Activated B cell treated with CpG ODN at 0.5 μM for 24 hours (primary cell): ENCODE measurements around the gene IL17C. TPM values are rescaled to one million over a fixed set of nuclear protein-coding genes. Genes with fewer than 3 reads are reported as not detected.

ENCODE experiments used
- ATAC-seq: fragments of 200-7000 bp; cut with Tn5 transposase; one replicate; pipeline ENCODE4 v1.10.0; 2021; ENCODE audit warnings: low read depth, mild to moderate bottlenecking, moderate library complexity
- CTCF ChIA-PET: fragments of 350-600 bp; sonication (Branson Sonifier 250); formaldehyde crosslinking; loops from one replicate; lab custom pipeline; 2021; ENCODE audit warnings: antibody characterized with exemption; lab: Charles Lee
- POLR2A ChIA-PET: fragments of 350-600 bp; sonication (Branson Sonifier 250); formaldehyde crosslinking; loops from one replicate; lab custom pipeline; 2021; ENCODE audit warnings: antibody characterized with exemption; lab: Charles Lee
- DNase-seq: peaks from one replicate; pipeline ENCODE4 v3.0.0; 2022
- H3K27ac Mint-ChIP-seq: one replicate; pipeline ENCODE4 v1.8.0; 2020; ENCODE audit warnings: mixed read lengths
- H3K27me3 Mint-ChIP-seq: one replicate; pipeline ENCODE4 v1.8.0; 2021; ENCODE audit warnings: mixed read lengths
- H3K36me3 Mint-ChIP-seq: one replicate; pipeline ENCODE4 v1.8.0; 2021; ENCODE audit warnings: low read depth, mixed read lengths
- H3K4me1 Mint-ChIP-seq: one replicate; pipeline ENCODE4 v1.8.0; 2021; ENCODE audit warnings: mixed read lengths
- H3K4me3 Mint-ChIP-seq: one replicate; pipeline ENCODE4 v1.8.0; 2020; ENCODE audit warnings: mild to moderate bottlenecking, mixed read lengths
- H3K9me3 Mint-ChIP-seq: one replicate; pipeline ENCODE4 v1.8.0; 2020; ENCODE audit warnings: mixed read lengths
- CTCF ChIP-seq: fragments of 200-600 bp; IDR thresholded peaks from one replicate; pipeline ENCODE4 v1.8.0; 2022; ENCODE audit warnings: antibody characterized with exemption, mild to moderate bottlenecking
- intact Hi-C: fragments of 100-400 bp; cut with micrococcal nuclease; formaldehyde crosslinking; loops from one replicate; pipeline ENCODE4 v1.15.1; 2024
- total RNA-seq: library from RNA; stranded (reverse); gene quantifications from 2 replicates; pipeline ENCODE4 v1.2.3, GENCODE V29; 2022

Gene IL17C
- total RNA-seq = 0.34 and 0.69 TPM in 2 replicates

GRCh38 chr16:88638323-88639230, at the start of gene IL17C:
IL17C (plus strand) TSS chr16:88638572; CDS start chr16:88638642, 70 bp downstream.
- ChIA-PET POLR2A (interaction anchor here (0.6 to 5.7 kb wide), 7 partner anchors 11 to 831 kb away, joined by 3 to 102 read pairs (median 5); partner anchors contain the start of genes CYBA and MVD), CTCF (interaction anchor here (0.8 to 1.9 kb wide), 3 partner anchors 47 to 99 kb away, joined by 3 to 5 read pairs (median 4); no protein-coding TSS in a partner anchor)
- peaks cover 74% of the 10 kb centered on the region for H3K4me1 Mint-ChIP-seq
- H3K9me3 Mint-ChIP-seq = no peaks in the 10 kb centered on the region
- DNase-seq = peak; percentile 39
- no peaks in the 10 kb centered on the region for H3K27me3 Mint-ChIP-seq
- ATAC-seq = no peak
- H3K36me3 Mint-ChIP-seq = peaks cover 11% of the 10 kb centered on the region
- peak within 1 kb of the TSS; percentile 38 for H3K4me3 Mint-ChIP-seq
- intact Hi-C loops = loop anchor here (10.0 kb wide), 3 partner anchors 146 to 1254 kb away; partner anchors contain the start of genes FBXO31, PIEZO1 and ZNF778
- peak within 1 kb of the TSS; percentile 18 for H3K27ac Mint-ChIP-seq
- no peak for TF ChIP-seq CTCF

DNA sequence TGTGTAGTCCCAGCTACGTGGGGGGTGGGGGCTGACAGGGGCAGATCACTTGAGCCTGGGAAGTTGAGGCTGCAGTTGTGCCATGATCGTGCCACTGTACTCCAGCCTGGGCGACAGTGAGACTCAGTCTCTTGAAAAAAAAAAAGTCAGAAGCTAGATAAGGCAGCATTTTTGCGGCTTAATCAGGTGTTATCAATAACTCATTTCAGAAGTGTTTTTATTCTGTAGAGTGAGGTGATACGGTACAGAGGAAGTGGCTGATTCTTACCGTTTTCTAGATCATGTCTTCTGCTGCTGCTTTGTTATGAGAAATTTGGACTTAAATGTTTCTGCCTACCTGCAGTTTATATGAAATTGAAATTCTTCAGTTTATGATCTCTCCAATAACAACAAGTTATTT, 49.6 kb upstream of the IL17C start:
- peaks cover 65% of the 10 kb centered on the region for H3K36me3 Mint-ChIP-seq
- DNase-seq = no peak
- TF ChIP-seq CTCF = no peak
- H3K27me3 Mint-ChIP-seq = no peaks in the 10 kb centered on the region
- CTCF ChIA-PET = no interaction called here
- intact Hi-C loops = no loop called here
- H3K27ac Mint-ChIP-seq = no peak overlapping the region
- POLR2A ChIA-PET = no interaction called here
- no peaks in the 10 kb centered on the region for H3K9me3 Mint-ChIP-seq
- ATAC-seq = no peak
- H3K4me3 Mint-ChIP-seq = no peak overlapping the region
- peaks cover 16% of the 10 kb centered on the region for H3K4me1 Mint-ChIP-seq

- ATAC-seq (no peak), DNase-seq (no peak)
- H3K4me3 Mint-ChIP-seq = no peak overlapping the region
- no peak for TF ChIP-seq CTCF
- H3K9me3 Mint-ChIP-seq = no peaks in the 10 kb centered on the region
- POLR2A ChIA-PET = interaction anchor here (0.6 kb wide), 1 partner anchor 1114 kb away, joined by 13 read pairs; no protein-coding TSS in a partner anchor
- peaks cover 67% of the 10 kb centered on the region for H3K36me3 Mint-ChIP-seq
- H3K27me3 Mint-ChIP-seq = no peaks in the 10 kb centered on the region
- CTCF ChIA-PET = no interaction called here
- intact Hi-C loops = no loop called here
- H3K4me1 Mint-ChIP-seq = peaks cover 15% of the 10 kb centered on the region
- peak overlapping the region; percentile 38 for H3K27ac Mint-ChIP-seq
Measured at GRCh38 chr16:88589441-88589840, 48.9 kb upstream of the IL17C start.

DNA sequence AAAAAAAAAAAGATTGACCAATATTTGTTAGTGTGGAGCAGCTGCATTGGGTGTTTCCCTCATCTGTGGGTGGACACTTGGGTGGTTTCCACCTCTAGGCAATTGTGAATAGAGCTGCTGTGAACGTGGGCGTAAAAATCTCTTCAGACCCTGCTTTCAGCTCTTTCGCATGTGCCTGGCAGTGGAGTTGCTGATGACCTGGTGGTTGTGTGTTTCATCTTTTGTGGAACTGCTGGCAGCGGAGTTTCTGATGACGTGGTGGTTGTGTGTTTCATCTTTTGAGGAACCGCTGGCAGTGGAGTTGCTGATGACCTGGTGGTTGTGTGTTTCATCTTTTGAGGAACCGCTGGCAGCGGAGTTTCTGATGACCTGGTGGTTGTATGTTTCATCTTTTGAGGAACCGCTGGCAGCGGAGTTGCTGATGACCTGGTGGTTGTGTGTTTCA, 46.8 kb upstream of the IL17C start:
- peaks cover 66% of the 10 kb centered on the region for H3K36me3 Mint-ChIP-seq
- no peak for DNase-seq
- ATAC-seq = peak; percentile 64
- H3K27me3 Mint-ChIP-seq = no peaks in the 10 kb centered on the region
- peaks cover 8% of the 10 kb centered on the region for H3K4me1 Mint-ChIP-seq
- POLR2A ChIA-PET = interaction anchor here (0.7 to 1.0 kb wide), 3 partner anchors 16 to 896 kb away, joined by 3 to 5 read pairs (median 4); no protein-coding TSS in a partner anchor
- CTCF ChIA-PET = no interaction called here
- H3K9me3 Mint-ChIP-seq = no peaks in the 10 kb centered on the region
- no peak overlapping the region for H3K4me3 Mint-ChIP-seq
- no peak for TF ChIP-seq CTCF
- intact Hi-C loops = no loop called here
- peak overlapping the region; percentile 51 for H3K27ac Mint-ChIP-seq

DNA sequence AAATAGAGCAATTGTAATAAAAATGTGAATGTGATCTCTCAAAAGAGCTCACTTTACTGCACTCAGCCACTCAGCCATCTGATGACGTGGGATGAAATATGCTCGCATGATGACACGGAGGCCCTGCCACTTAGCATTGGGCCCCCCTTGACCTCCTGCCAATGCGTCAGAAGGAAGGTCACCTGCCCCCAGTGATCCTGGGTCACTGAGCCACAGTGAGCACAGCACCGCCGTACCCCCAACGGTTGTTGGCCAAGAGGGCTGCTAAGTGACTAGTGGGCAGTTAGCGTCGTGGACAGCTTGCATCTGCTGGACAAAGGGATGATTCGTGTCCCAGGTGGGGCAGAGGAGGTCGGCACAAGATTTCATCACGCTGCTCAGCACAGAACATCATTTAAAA, 45.3 kb upstream of the IL17C start:
- ChIA-PET CTCF (no interaction called here), POLR2A (no interaction called here)
- no peaks in the 10 kb centered on the region for H3K27me3 Mint-ChIP-seq
- H3K9me3 Mint-ChIP-seq = no peaks in the 10 kb centered on the region
- no peak overlapping the region for H3K4me3 Mint-ChIP-seq
- TF ChIP-seq CTCF = no peak
- peaks cover 55% of the 10 kb centered on the region for H3K36me3 Mint-ChIP-seq
- intact Hi-C loops = no loop called here
- DNase-seq (no peak), ATAC-seq (no peak)
- peaks cover 8% of the 10 kb centered on the region for H3K4me1 Mint-ChIP-seq
- no peak overlapping the region for H3K27ac Mint-ChIP-seq
